HG02763 (cell line): Measurements from ENCODE around the gene CCL14.
"Not testable (repeated sequence)": the region's sequence is repeated elsewhere in the genome, so short reads cannot be mapped to it uniquely, and the experiment has no call there.

Source experiments
- ATAC-seq: cut with Tn5 transposase; IDR thresholded peaks from one replicate; pipeline ENCODE4 v1.9.1; 2021; ENCODE audit warnings: mild to moderate bottlenecking, moderate library complexity; ENCODE audit not compliant: unreplicated experiment

The CCL14 gene

GRCh38 chr17:35986643-35987042 lies at the start of gene CCL14:
Gene CCL14 (minus strand): TSS chr17:35986729. CDS start chr17:35986649, 80 bp downstream.
- ATAC-seq, result no peak

- no peak for ATAC-seq
These were observed 49.7 kb upstream of the CCL14 start for GRCh38 chr17:36036235-36036634.

DNA sequence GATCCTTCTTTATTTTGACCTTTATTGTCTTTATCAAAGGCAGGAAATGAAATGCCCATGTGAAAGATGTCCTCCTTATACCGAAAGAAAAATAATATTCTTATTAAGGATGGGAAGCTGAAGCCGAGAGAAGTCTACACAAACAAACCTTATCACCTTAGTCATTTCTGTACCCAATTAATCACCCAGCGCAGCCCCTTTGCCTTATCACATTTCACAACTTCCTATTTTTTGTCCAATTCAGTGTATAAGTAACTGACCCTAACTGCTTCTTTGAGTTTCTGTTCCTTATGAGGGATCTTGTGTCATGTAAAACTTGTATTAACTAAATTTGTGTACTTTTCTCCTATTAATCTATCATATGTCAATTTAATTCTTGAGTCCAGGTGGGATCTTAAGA lies 47.6 kb upstream of the CCL14 start:
- no peak for ATAC-seq

GRCh38 chr17:36030956-36031355 lies 44.4 kb upstream of the CCL14 start:
- no peak for ATAC-seq

GRCh38 chr17:36027761-36028160 lies 41.2 kb upstream of the CCL14 start:
- no peak for ATAC-seq

GRCh38 chr17:36024106-36024869 lies 37.8 kb upstream of the CCL14 start:
- ATAC-seq, result no peak

DNA sequence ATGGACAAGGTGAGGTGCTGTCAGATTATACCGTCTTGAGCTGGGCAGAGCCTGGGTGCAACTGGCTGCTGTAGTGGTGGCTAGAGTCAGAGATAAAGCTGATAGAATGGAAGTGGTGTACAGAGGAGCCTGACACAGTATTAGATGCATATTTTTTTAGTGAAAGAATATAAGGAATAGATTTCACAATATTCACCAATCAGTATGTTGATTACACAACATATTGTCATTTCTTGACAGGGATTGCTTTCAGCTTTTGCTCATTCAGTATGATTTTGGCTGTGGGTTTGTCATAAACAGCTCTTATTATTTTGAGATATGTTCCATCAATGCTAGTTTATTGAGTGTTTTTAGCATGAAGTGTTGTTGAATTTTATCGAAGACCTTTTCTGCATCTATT lies 32.9 kb upstream of the CCL14 start:
- no peak for ATAC-seq

- ATAC-seq, result no peak
These were observed 31.3 kb upstream of the CCL14 start, which contains the start of gene CCL23 for GRCh38 chr17:36017799-36018198. Gene CCL23 (minus strand): TSS chr17:36017972. CDS start chr17:36017897, 75 bp downstream.

DNA sequence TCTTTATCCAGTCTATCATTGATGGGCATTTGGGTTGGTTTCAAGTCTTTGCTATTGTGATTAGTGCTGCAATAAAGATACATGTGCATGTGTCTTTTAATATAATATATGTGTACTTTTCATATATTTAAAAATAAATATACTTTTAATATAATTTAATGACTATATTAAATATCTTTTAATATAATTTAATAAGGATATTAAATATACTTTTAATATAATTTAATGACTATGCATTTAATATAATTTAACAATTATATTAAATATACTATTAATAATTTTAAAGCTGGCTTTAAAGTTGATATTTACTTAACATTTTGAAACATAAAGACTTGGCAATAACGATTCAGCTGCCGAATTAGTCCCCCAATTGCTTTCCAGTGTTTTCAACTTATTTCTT lies 30.0 kb upstream of the CCL14 start:
- ATAC-seq, result no peak

DNA sequence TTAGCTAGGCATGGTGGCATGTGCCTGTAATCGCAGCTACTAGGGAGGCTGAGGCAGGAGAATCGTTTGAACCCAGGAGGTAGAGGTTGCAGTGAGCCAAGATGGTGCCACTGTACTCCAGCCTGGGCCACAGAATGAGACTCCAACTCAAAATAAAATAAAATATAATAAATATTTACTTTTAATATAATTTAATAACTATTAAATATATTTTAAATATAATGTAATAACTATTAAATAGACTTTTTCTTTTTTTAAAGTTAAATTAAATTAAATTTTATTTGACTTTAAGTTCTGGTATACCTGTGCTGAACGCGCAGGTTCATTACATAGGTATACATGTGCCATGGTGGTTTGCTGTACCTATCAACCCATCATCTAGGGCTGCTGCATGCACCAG lies 29.4 kb upstream of the CCL14 start:
- ATAC-seq, result not testable (repeated sequence)

DNA sequence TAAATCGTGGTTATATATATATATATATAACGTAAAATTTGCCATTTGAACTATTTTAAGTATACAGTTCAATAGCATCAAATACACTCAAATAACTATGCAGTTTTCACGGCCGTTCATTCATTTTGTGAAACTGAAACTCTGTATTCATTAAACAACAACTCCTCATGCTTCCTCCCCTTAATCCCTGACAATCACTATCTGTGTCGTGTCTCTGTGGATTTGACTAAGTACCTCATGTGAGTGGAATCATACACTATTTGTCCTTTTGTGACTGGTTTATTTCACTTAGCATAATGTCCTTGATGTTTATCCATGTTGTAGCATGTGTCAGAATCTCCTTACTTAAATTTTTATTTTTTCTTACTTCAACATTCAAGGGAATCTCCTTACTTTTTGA lies 28.4 kb upstream of the CCL14 start:
- no peak for ATAC-seq

DNA sequence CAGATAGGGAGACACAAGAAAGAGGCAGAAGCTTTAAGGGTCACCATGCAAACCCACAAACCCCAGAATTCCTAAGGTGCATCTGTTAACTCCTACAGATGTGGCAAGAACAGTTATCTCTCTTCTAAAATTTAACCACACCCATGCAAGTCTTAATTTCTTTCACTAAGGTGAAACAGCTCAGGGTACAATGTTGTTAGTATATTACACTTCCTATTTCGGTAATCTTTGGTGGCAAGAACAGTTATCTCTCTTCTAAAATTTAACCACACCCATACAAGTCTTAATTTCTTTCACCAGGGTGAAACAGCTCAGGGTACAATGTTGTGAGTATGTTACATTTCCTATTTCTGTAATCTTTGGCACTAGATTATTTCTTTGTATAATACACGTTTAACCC lies 24.7 kb upstream of the CCL14 start:
- ATAC-seq, result no peak

DNA sequence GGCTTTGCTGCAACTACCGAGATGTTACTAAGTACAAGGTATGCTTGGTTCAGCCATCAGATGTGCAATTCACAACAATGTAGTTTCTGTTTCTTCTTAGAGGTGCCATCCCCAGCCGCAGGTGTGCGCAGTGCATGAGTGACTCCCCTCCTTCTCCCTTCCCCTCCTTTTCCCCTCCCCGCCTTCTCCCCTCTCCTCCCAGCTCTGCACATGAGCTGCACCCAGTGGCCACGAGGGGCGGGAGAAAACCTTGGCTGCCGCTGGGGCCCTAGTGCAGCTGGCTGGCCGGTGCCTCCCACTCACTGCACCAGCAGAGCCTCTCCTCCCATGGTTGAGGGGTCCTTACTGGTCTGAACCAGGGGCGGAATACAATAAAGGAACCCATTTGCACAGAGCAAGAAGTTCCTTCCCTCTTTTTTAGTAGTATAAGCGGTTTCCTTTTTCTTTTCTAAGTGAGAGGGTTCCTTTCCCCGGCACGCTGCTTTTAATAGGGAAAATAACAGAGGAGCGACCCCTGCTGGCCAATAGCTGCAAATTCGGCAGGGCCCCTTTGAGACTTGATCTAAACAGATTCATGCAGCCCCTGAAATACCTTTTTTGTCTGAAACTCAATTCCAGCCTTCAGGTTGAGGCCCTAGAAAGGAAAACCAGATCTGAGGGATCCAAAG lies 22.6 kb upstream of the CCL14 start:
- ATAC-seq, result no peak

DNA sequence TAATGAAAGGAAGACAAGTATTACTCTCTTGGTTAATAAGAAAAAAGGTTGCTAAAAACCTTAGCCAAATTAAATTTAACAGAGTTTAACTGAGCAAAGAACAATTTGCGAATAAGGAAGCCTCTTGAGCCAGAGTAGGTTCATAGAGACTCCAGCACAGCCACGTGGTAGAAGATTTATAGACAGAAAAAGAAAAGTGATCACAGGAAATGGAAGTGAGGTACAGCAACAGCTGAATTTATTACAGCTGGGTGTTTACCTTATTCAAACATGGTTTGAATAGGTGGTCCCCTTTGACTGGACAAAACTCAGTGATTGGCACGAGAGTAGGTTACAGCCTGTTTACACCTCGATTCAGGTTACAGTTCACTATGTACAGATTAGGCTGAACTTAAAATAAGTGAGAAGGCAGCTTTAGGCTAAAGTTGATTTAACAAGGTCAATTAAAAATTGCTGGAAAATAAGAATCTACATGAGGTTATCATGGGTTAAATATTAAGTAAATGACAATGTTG lies 18.1 kb upstream of the CCL14 start:
- no peak for ATAC-seq

DNA sequence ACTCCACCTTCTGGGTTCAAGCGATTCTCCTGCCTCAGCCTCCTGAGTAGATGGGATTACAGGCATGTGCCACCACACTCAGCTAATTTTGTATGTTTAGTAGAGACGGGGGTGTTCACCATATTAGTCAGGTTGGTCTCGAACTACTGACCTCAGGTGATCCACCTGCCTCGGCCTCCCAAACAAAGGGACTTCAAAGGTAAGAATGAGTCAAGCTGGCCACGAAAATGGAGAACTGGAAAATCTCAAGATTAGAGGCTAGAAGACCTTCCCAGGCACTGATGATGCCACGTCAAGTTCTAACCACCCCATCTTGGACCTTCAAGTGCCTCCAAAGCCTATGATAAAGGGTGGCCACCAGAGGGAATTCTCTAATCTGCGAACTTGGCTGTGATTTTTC lies 16.1 kb upstream of the CCL14 start:
- no peak for ATAC-seq

GRCh38 chr17:36001862-36002603 lies 15.5 kb upstream of the CCL14 start:
- no peak for ATAC-seq

- ATAC-seq, result no peak
These were observed 14.7 kb upstream of the CCL14 start, which contains the start of gene CCL15 for GRCh38 chr17:36001110-36001771. Gene CCL15 (minus strand): TSS chr17:36001553. CDS start chr17:36001492, 61 bp downstream.

GRCh38 chr17:36000732-36001109 lies 14.2 kb upstream of the CCL14 start:
- ATAC-seq, result no peak

GRCh38 chr17:35998756-35999155 lies 12.2 kb upstream of the CCL14 start:
- no peak for ATAC-seq

DNA sequence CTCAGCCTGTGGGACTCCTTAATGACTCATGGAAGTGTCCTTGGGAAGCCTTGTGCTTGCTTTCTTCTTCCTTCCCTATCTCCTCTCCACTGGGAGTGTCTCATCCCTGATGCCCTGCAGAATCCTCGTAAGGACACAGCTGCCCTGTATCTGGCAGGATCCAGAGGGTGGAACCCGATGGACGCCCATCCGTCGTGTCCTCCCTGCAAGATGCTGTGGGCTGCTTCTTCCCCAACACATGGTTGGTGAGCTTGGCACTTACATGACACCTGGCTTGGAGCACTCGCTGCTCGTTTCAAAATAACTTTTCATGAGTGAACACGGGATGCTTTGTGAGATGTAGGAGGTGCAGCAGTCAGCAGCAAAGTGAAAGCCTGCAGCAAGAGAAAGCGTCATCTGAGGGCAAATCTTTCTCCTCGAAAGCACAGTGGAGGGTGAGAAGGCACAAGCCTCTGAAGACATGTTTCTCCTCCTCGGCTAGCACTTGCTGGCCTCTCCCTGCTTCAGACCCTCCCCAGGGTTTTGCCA lies 11.6 kb upstream of the CCL14 start:
- ATAC-seq, result no peak

DNA sequence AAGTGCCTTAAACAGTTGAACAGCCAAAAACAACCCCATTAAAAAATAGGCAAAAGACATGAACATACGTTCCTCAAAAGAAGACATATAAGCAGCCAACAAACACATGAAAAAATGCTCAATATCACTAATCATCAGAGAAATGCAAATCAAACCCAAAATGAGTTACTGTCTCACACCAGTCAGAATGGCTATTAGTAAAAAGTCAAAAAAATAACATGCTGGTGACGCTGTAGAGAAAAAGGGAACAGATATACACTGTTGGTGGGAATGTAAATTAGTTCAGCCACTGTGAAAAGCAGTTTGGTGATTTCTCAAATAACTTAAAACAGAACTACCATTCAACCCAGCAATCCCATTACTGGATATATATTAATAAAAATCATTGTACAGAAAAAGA lies 8.8 kb upstream of the CCL14 start:
- ATAC-seq, result not testable (repeated sequence)
